HS-5 (cell line): ENCODE results near the gene TEX29.

ENCODE experiments used
- DNase-seq: peaks from one replicate; pipeline ENCODE4 v3.0.0-alpha.2; 2012; ENCODE audit warnings: low read depth

The TEX29 gene

DNA sequence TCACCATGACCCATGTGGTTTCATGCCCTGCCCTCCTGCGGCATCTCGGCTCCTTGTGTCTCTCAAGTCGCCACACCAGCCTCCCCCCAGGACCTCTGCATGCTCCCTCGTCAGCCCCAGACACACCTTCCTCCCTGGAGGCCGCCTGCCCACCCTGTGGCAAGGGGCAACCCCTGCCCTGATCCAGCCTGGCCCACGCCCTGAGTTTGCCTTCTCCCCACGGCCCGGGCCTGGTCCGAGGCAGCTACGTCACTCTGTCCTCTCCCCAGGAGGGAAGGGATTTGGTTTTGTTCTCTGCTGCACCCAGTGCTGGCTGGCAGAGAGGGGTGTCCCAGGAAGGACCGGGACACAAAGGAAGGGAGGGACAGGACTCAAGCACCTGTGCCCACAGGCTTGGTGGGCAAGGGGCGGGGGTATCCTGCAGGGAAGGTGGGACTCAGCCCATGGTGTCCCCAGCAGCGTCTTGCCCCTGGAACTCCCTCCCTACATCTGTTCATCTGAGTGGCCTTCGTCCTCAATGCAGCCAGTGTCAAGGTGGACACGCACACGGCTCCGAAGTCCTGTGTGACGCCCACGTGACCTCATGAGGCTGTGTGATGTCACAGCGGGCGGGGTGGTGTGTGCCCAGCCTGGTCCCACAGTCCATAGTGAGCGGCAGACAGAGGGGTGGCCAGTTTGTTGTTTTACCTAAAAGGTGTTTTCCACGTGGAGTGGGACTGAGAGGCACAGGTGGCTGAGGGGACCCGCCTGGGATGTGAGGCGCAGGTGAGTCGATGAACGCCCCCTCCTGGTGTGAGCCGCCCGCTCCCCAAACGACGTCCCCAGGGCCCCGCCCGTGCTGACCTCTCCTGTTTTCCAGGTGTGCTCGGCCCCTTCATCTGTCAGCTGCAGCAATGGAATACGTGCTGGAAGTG, at the start of gene TEX29:
TSS of gene TEX29 (plus strand) at position 645 of the 914 bp plus-strand sequence. CDS start at position 894, 249 bp downstream.
- DNase-seq, result no peak

DNA sequence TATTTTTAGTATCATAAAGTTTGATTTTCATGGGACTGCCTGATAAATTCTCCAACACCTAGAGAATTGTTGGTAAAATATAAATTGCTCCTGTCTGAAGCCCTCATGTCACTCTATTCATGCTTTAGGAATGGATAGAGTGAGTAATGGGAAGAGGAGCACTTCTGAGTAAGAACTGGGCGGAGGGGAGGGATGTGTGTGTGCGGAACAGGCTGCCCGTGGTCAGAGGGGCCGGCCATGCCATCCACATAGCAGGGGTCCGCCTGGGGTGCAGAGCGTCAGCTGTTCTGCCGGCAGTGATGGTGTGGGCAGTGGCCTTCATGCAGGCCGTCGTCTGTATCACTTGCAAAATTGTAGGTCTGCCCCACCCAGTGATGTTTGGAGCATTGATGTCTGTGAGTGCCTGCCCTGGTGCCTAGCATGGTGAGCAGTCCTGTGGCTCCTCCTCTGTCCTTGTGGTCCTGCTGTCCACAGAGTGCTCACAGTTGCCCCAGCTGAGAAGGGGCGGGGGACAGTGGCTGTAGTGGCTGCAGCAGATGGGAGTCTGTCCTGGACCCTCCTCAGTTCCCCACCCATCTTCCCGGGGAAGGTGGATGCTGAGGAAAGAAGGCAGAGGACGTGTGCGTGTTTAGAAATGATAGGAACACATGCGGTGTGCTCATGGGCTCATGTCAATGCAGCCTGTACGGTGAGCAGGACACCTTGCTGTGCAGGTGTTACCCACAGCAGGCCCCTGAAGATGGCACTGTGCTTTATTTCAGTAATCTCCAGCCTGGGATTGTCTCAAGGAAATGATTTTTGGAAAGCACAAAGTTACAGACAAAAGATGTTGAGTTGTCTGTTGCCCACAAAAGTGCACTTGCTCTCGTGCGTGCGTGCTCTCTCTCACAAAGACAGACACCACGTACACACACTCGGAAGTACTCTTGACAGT, 49.4 kb upstream of the TEX29 start:
- no peak for DNase-seq

DNA sequence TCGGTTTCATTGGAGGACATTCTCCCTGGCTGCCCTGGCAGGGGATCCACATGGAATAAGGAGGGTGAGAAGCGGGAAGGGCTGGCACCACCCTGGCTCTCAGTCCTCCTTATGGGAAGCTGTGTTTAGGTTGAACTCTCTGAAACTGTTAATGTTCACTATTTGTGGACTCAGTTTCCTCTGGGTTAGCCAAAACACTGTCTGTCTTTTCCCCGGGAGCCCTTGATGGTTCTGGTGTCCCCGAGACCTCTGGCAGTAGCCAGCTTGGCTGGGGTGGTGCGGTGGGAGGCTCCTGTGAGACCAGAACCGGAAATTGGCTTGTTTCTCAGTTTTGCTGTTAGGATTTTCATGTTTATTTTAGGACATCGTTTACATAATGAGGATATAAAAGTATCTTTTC, 48.3 kb upstream of the TEX29 start:
- no peak for DNase-seq

DNA sequence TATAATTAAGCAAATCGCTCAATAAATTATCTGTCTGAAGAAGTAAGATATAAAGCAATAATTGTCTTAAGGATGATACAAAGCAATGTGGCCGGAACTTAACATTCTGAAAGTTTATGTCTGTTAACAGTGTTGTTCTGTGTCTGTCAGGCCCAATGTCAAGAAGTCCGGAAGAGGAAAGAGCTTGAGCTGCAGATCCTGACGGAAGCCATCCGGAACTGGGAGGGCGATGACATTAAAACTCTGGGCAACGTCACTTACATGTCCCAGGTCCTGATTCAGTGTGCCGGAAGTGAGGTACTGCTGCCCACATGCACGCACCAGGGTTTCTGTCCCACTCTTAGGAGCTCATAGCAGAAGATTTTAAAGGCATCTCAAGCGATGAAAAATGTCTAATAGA, 45.1 kb upstream of the TEX29 start:
- no peak for DNase-seq

DNA sequence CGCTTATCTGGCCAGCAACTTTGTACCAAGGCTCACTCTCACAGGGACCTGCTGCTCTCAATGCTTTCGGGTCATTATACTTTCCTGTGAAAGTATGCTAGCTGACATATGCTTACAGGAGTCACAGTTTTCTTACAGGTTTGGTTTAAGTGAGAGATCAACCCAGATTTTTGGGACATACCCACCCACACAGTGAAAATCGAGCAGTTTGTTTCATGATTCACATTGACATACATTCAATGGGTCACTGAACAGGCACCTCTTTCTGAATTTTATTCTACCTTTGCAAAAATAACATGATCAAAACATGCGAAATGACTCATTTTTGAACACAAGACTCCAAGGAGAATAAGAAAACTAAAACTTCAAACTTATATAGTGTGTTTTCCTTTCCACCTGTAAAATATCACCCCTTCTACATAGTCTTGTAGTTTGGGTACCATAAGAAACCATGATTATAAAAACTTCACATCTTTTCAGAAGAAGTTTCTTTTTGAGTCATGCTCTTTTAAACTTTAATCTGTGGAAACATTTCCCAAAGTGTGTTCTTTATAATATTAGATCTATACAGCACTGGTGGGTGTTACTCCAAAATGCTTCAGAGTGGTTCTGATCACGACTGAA, 44.3 kb upstream of the TEX29 start:
- no peak for DNase-seq

DNA sequence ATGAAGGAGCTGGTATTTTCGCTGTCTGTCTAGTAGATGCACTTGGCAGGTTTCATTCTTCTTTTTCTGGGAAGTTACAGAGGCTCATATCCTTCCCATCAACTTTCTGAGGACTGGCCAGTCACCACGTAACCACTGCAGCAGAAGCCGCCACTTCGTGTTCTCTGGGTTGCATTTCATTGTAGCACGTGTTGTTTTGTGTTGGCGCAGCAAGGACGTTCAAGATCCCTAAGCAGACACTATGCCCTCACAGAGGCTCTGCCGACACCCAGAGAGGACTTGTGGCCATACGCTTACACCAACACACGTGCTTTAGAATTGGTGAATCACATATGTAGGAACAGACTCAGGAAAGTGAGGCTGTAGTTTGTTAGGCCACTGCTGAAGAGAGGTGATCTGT, 42.2 kb upstream of the TEX29 start:
- DNase-seq, result no peak

DNA sequence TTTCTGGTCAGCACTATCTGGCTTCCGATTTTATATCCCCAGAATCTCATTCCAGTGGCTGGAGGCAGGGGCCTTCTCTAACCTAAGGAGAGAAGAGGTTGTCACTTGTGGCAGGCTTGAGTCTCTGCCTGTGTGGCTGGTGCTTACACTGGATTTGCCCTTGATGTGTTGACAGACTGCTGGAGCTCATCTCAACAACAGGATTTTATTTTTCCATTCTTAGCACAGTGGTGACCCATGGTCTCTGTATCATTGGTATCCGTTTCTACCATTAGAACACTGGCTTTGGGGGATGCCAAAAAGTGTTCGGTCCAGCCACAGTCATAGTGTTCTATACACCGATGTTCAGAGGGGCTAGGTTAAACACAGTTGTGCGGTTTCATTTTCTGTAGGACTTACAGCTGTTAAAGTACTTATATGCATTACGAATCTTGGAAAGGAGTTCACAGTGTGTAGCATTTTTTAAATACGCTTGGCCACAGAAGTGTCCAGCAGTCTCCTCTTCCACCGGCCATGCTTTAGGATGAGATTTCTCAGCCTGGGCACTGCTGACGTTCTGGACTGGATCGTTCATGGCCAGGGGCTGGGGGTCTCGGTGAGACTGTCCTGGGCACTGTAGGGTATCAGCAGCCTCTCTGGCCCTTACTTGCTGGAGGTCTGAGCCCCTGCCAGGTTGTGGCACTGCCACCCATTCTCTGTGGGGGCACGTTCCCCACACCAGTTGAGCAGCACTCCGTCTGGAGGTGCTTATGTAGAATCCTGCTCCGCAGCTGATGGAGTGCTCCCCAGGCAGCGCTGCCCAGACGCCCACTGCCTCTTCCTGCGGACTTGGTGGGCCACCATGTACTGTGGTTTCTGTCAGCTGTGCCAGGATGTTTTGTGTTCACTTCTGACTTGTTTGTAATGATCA, 41.4 kb upstream of the TEX29 start:
- no peak for DNase-seq

DNA sequence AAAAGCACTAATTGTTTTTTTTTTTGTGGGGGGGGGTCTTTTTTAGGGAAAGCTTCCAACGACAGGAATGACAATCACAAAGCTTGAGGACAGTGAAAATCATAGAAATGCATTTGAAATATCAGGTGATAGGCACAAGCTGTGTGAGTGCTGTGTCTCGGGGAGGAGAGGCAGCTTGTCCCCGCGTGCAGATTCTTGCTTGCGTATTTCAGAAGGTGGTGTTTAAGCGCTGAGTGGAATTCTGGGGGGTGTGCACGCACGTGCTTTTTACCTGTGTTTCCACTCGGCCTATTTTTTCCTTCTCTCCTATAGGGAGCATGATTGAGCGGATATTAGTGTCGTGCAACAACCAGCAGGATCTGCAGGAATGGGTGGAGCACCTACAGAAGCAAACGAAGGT, 40.2 kb upstream of the TEX29 start:
- no peak for DNase-seq

DNA sequence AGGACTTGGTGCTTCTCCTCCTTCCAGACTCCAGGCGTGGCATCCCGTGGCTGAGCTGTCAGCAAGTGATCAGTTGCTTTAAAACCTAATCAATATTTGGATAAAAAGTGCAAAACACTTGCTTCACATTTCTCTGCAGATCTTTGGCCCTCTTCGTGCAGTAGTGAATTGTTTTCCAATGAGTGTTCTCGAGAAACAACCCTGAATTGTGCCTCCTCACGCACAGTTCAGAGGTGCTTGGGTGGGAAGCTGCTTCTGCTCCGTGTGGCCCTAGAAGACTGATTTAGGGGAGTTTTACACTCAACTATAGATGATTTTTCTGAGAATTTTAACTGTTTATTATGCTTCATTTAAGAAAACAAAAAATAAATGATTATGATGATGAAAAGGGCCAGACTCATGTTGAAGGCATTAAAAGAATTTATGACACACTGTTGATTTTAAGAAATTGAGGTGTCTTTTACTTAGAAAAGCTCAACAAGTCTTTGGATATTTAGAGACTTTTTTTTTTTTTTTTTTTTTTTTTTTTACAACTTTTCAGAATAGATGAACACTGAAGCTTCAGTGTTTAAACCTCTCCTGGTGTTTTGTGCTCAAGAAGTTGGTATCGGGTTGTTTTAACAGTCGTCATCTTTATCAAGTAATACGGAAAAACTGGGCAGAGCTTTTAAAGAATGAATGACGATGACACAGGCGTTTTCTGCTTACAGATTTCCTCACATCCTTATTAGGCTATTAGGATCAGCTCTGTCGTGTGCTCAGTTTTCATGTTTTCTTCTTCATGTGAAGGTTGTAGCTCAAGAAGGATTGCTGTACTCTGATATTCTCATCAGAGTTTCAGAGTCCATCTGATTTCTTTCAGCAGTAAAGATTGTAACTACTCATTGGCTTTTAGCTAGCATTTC, 39.5 kb upstream of the TEX29 start:
- DNase-seq, result peak; percentile 0

DNA sequence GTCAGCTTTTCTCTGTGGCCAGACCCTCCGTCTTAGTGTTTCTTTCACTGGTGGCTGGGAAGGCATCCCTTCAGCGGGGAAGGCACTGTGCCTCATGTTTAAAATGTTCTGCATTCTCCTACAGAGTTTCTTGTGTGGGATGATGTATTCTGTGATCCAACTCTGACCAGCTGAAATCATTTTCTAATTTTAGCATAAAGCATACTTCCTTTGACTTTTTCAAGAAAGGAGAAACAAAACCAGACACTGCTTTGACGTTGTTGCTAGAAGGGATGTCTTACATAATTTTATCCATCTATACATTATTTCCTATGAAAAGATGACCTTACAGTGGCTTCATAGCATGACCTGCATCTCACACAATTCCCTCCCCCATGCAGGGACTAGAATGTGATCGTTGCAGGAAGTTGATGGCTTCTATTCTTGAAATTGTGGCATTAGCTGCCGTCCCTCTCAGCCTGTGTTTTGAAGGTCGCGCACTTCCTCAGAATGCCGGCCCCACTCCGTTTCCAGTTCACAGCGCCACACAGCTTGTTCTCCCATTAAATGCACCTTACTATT, 38.6 kb upstream of the TEX29 start:
- DNase-seq, result no peak

DNA sequence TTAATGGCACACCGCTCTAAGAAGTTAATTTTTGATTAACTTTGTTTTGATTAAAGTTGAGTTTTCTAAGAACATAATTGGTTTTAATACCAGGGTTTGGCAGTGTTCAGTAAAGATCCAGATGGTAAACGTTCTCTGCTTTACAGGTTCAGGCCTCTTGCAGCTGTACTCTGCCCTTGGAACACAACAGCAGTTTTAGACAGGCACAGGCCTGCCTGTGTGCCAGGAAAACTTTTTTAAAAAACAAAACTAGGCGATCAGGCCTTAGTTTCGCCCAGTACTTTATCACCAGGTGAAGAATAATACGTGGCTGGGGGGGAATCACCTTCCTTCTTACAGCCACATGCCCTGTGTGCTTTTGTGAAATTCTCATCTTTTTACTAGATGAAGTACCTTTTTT, 38.0 kb upstream of the TEX29 start:
- no peak for DNase-seq

DNA sequence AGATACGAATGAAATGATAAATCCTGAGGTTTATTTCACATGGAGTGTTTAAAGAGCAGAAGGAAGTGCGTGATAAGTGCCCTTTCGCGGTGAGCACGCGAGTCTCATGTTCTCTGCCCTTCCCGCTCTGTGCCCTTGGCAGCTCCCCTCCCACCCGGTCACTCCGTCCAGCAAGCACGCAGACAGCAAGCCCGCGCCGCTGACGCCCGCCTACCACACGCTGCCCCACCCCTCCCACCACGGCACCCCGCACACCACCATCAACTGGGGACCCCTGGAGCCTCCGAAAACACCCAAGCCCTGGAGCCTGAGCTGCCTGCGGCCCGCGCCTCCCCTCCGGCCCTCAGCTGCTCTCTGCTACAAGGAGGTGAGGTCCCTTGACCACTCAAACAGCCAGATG, 37.4 kb upstream of the TEX29 start:
- DNase-seq, result no peak

DNA sequence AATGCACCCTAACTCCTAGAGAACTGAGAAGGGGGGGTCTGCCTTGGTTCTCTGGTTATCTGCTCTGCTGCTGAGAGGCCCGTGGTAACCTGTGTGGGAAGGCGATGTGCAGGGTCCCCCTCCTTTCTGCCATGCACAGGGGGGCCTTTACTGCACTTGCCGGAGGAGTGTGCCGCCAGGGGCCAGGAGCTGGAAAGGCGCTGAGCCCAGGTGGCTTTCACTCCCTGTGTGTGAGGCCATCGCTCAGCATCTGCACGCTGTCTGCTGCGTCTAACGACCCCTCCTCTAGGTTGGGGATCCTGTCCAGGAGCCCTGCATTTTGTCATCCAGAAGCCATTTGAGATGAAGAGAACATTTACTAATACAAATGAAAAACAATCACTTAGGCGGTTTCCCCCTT, 37.0 kb upstream of the TEX29 start:
- no peak for DNase-seq

DNA sequence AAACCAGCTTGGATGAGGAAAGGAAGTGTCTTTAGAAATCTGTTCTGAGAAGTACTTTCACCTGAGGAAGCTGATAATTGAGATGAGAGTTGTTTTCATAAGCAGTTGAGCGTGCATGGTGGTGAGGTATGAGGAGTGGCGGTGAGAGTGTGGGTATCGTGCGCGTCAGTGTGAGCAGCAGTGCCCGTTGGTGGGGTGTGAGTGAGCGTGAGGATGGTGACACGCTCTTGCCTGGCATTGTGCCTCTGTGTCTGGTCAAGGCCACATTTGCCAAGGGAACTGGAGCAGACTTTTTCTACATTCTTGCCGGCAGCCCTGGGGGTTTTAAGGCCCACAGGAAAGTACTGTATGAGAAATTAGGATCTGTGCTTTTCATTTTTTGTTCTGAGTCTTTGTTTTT, 36.5 kb upstream of the TEX29 start:
- no peak for DNase-seq

DNA sequence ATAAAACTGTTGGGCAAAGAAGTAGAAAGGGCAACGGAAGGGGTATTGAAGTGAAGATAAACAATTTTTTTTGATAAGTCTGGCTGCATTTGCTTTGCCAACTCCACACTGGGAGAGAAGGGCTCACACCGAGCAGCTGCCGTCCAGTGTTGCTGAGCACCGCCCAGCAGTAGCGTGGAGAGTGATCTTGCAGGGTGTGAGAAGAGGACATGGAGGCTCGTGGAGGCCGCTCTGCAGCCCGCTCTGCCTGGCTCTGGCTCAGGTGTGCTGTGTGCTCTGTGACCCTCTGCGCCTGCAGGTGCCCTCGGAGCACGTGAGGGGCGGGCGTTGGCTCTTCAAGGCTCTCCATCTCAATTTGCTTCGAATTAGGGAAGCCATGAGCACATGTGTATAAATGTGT, 35.9 kb upstream of the TEX29 start:
- no peak for DNase-seq

DNA sequence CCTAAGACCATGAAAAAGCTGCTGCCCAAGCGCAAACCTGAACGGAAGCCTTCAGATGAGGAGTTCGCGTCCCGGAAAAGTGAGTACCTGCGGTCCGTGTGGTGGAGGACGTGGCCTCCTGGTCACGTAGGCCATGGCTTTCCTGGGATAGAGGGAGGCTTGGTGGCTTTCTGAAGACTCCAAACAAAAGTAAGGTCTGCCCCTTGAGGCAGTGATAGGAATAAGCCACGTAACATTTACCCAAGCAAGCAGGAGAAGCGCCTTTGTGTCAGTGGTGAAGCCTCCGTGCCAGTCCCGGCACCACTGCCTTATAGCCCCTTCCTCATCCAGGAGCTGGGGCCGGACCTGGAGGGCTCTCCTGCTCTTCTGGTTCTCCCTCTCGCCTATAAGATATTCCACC, 34.3 kb upstream of the TEX29 start:
- DNase-seq, result no peak

DNA sequence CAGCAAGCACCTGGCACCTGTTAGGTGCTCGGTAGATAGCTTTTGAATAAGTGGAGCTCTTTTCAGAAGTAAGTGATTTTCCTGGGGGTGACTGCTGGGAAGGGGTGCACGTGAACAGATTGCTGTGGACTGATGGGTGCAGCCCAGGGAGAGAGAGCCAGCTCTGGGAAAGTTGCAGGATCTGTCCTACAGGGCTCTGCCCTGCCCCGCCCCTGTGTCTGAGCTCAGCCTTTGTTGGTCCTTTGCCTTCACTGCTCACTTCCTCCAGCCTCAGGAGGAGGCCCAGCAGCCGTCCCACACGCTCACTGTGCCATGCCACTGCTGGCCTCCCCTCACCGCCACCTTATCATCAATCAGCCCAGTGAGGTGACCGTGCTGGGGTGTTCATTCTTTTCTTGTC, 33.7 kb upstream of the TEX29 start:
- no peak for DNase-seq

DNA sequence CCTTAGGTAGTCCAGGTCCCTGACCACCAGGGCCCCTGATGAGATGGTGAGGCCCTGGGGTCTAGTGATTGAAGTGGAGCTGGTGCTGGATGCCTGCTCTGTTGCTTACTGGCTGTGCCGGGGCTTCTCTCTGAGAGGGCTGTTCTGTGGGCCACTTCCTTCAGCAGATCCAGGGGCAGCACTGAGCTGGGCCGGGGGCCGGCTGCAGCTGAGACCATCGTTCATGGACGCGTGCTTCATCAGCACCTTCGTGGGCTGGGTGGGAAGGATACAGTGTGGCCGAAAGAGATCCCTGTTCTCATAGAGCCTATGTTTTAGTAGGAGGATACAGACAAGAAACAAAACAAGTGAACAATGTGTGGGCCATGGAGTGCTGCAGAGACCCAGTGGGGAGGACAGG, 33.2 kb upstream of the TEX29 start:
- DNase-seq, result no peak

DNA sequence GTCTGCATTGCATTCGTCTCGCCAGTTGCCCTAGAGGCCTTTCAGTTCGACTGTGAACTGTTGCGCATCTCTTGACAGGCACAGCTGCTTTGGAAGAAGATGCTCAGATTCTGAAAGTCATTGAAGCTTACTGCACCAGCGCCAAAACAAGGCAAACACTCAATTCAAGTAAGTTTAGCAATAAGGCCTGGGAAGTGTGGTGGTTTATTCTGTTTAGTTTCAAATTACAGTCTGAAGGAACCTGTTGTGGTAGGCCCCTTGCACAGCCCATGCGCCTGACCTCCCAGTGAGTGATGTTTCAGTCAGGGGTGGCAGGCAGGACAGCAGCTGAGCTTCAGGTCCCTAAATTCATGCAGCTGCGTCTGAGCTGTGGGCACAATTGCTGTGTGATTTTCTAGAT, 32.2 kb upstream of the TEX29 start:
- DNase-seq, result no peak

DNA sequence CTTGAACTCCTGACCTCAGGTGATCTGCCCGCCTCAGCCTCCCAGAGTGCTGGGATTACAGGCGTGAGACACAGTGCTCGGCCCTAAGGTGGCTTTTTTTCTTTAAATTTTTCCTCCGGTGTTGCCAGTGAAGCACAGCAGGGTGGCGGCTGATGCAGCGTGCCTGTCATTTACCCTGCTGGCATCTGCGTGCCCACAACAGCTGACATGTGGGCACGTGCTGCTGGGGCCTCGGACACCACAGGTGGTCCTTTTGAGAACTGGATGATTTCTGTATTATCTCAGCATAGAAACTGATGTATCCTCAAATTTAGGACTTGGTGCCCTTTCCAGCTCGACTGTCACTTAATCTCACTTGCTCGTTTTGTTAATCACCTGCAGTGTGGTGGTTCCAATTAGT, 31.2 kb upstream of the TEX29 start:
- no peak for DNase-seq
